CD4-positive, alpha-beta T cell treated with Interleukin-15 for 4 hours (primary cell): Measurements from ENCODE around the gene ORC5.
"Not testable (repeated sequence)": the region's sequence is repeated elsewhere in the genome, so short reads cannot be mapped to it uniquely, and the experiment has no call there.

Experiments
- DNase-seq: peaks from one replicate; pipeline ENCODE4 v3.0.0-alpha.2; 2020; ENCODE audit warnings: low spot score

Gene ORC5

GRCh38 chr7:104207731-104208420 is at the start of gene ORC5:
Gene ORC5, minus strand, starts transcription at chr7:104208013. Its CDS starts 109 bp downstream, at chr7:104207904.
- peak; percentile 71 for DNase-seq

GRCh38 chr7:104255616-104256015 is 47.8 kb upstream of the ORC5 start:
- no peak for DNase-seq

GRCh38 chr7:104255194-104255593 is 47.4 kb upstream of the ORC5 start:
- no peak for DNase-seq

- DNase-seq = no peak
Observed at GRCh38 chr7:104254696-104255095, 46.9 kb upstream of the ORC5 start.

GRCh38 chr7:104252409-104253134 is 44.8 kb upstream of the ORC5 start:
- no peak for DNase-seq

- DNase-seq = no peak
Observed at GRCh38 chr7:104242638-104243037, 34.8 kb upstream of the ORC5 start.

- no peak for DNase-seq
Observed at GRCh38 chr7:104241538-104242209, 33.9 kb upstream of the ORC5 start.

- no peak for DNase-seq
Observed at GRCh38 chr7:104241135-104241534, 33.3 kb upstream of the ORC5 start.

GRCh38 chr7:104240401-104240800 is 32.6 kb upstream of the ORC5 start:
- no peak for DNase-seq

- DNase-seq = not testable (repeated sequence)
Observed at GRCh38 chr7:104234990-104235389, 27.2 kb upstream of the ORC5 start.

GRCh38 chr7:104231054-104232046 is 23.5 kb upstream of the ORC5 start:
- peak; percentile 47 for DNase-seq

- DNase-seq = no peak
Observed at GRCh38 chr7:104230606-104231005, 22.8 kb upstream of the ORC5 start.

- no peak for DNase-seq
Observed at GRCh38 chr7:104228442-104228841, 20.6 kb upstream of the ORC5 start.

GRCh38 chr7:104225451-104225850 is 17.6 kb upstream of the ORC5 start:
- DNase-seq = no peak

GRCh38 chr7:104217620-104218019 is 9.8 kb upstream of the ORC5 start:
- no peak for DNase-seq

- DNase-seq = no peak
Observed at GRCh38 chr7:104209063-104209462, 1.2 kb upstream of the ORC5 start.

- DNase-seq = no peak
Observed at GRCh38 chr7:104208421-104208780, 588 bp upstream of the ORC5 start.

- peak; percentile 25 for DNase-seq
Observed at GRCh38 chr7:104207348-104207730, 474 bp downstream of the ORC5 start.

GRCh38 chr7:104206841-104207240 is 972 bp downstream of the ORC5 start:
- DNase-seq = no peak

- DNase-seq = no peak
Observed at GRCh38 chr7:104198673-104199278, 9.0 kb downstream of the ORC5 start.

GRCh38 chr7:104196161-104196560 is 11.7 kb downstream of the ORC5 start:
- no peak for DNase-seq

- DNase-seq = no peak
Observed at GRCh38 chr7:104192434-104192833, 15.4 kb downstream of the ORC5 start.
